IMR-90 (cell line): ENCODE data around the gene MCTP1. TPM values are rescaled to one million over a fixed set of nuclear protein-coding genes. Genes with fewer than 3 reads are reported as not detected.

Experiments
- ATAC-seq: fragments of 200-7000 bp; cut with Tn5 transposase; 2 replicates; pipeline ENCODE4 v1.9.1; 2020; ENCODE audit warnings: low read depth, mild to moderate bottlenecking, moderate library complexity
- BruUV-seq: library from RNA; stranded (reverse); fragments of 400-500 nt; replicated peaks from 2 replicates; lab custom pipeline; 2021; lab: Mats Ljungman, UMichigan
- CTCF ChIA-PET: fragments of 300-600 bp; formaldehyde crosslinking; extraction: SDS; loops from one replicate; lab custom pipeline; 2021; ENCODE audit warnings: antibody characterized with exemption; lab: Yijun Ruan, JAX
- POLR2A ChIA-PET: fragments of 300-600 bp; sonication (Branson Sonifier 250); formaldehyde crosslinking; loops from one replicate; lab custom pipeline; 2022; ENCODE audit warnings: antibody characterized with exemption; ENCODE audit not compliant: unreplicated experiment; lab: Charles Lee
- DNase-seq: peaks from one replicate; pipeline ENCODE4 v3.0.0; 2013
- H2AFZ ChIP-seq: replicated peaks from 2 replicates; pipeline ENCODE3; 2013; ENCODE audit warnings: low read length, mild to moderate bottlenecking; ENCODE audit not compliant: poor library complexity
- H2AK5ac ChIP-seq: 2 replicates; pipeline ENCODE4 v1.6.1; 2013; ENCODE audit warnings: low read depth, low read length, inconsistent platforms
- H2AK9ac ChIP-seq: replicated peaks from 2 replicates; pipeline ENCODE3; 2013; ENCODE audit warnings: mild to moderate bottlenecking, low read depth, low read length, moderate library complexity; ENCODE audit not compliant: poor library complexity
- H2BK120ac ChIP-seq: 2 replicates; pipeline ENCODE4 v1.6.1; 2013; ENCODE audit warnings: low read depth, low read length, inconsistent platforms
- H2BK15ac ChIP-seq: 3 replicates; pipeline ENCODE4 v1.6.1; 2013; ENCODE audit warnings: low read depth, low read length, inconsistent platforms
- H2BK20ac ChIP-seq: 2 replicates; pipeline ENCODE4 v1.6.1; 2013; ENCODE audit warnings: low read depth, mild to moderate bottlenecking, inconsistent platforms, low read length, moderate library complexity
- H2BK5ac ChIP-seq: 2 replicates; pipeline ENCODE4 v1.6.1; 2013; ENCODE audit warnings: mild to moderate bottlenecking, low read depth, low read length, inconsistent platforms; ENCODE audit not compliant: poor library complexity, severe bottlenecking
- H3K14ac ChIP-seq: replicated peaks from 2 replicates; pipeline ENCODE4 v1.6.1; 2013; ENCODE audit warnings: low read depth, low read length, inconsistent platforms
- H3K18ac ChIP-seq: 2 replicates; pipeline ENCODE4 v1.6.1; 2013; ENCODE audit warnings: low read depth, low read length, control low read depth
- H3K23ac ChIP-seq: 2 replicates; pipeline ENCODE4 v1.6.1; 2013; ENCODE audit warnings: low read depth, low read length, inconsistent platforms
- H3K27ac ChIP-seq: 2 replicates; pipeline ENCODE4 v1.5.1; 2013; ENCODE audit warnings: mild to moderate bottlenecking, control low read depth, low read length; ENCODE audit not compliant: insufficient read depth
- H3K27me3 ChIP-seq: 2 replicates; pipeline ENCODE4 v1.6.1; 2013; ENCODE audit warnings: low read length; ENCODE audit not compliant: control insufficient read depth, insufficient read depth
- H3K36me3 ChIP-seq: 2 replicates; pipeline ENCODE4 v1.6.1; 2013; ENCODE audit warnings: low read length, mixed read lengths; ENCODE audit not compliant: control insufficient read depth, insufficient read depth
- H3K4ac ChIP-seq: 2 replicates; pipeline ENCODE4 v1.6.1; 2013; ENCODE audit warnings: low read depth, low read length, inconsistent platforms
- H3K4me1 ChIP-seq: 2 replicates; pipeline ENCODE4 v1.6.1; 2013; ENCODE audit warnings: low read length, mixed read lengths; ENCODE audit not compliant: control insufficient read depth, insufficient read depth
- H3K4me2 ChIP-seq: 2 replicates; pipeline ENCODE4 v1.6.1; 2013; ENCODE audit warnings: low read depth, mild to moderate bottlenecking, control low read depth, low read length, moderate library complexity
- H3K4me3 ChIP-seq: 2 replicates; pipeline ENCODE4 v1.5.1; 2013; ENCODE audit warnings: low read depth, mild to moderate bottlenecking, control low read depth, low read length, moderate library complexity; ENCODE audit not compliant: insufficient read depth
- H3K56ac ChIP-seq: 2 replicates; pipeline ENCODE4 v1.6.1; 2013; ENCODE audit warnings: low read length, inconsistent platforms; ENCODE audit not compliant: insufficient read depth; ENCODE audit errors: extremely low read depth
- H3K79me1 ChIP-seq, 2 experiments: 2 replicates each; pipeline ENCODE4 v1.6.1; 2013; ENCODE audit warnings: low read length in 2 of 2, inconsistent platforms in 1 of 2, low read depth in 1 of 2
- H3K9ac ChIP-seq: 2 replicates; pipeline ENCODE4 v1.6.1; 2013; ENCODE audit warnings: low read depth, low read length, control low read depth
- H3K9me1 ChIP-seq: 2 replicates; pipeline ENCODE4 v1.6.1; 2013; ENCODE audit warnings: low read length, inconsistent platforms; ENCODE audit not compliant: insufficient read depth
- H3K9me3 ChIP-seq: 2 replicates; pipeline ENCODE4 v1.6.1; 2013; ENCODE audit warnings: low read length; ENCODE audit not compliant: control insufficient read depth, insufficient read depth
- H4K20me1 ChIP-seq: 2 replicates; pipeline ENCODE4 v1.6.1; 2013; ENCODE audit warnings: low read length, inconsistent platforms; ENCODE audit not compliant: insufficient read depth
- H4K5ac ChIP-seq: 2 replicates; pipeline ENCODE4 v1.6.1; 2013; ENCODE audit warnings: mild to moderate bottlenecking, low read depth, low read length, control low read depth
- H4K8ac ChIP-seq, 2 experiments: 2 replicates each; pipeline ENCODE4 v1.6.1; 2013; ENCODE audit warnings: low read depth in 2 of 2, low read length in 2 of 2, control low read depth in 1 of 2, inconsistent platforms in 1 of 2
- H4K91ac ChIP-seq: 2 replicates; pipeline ENCODE4 v1.6.1; 2013; ENCODE audit warnings: low read depth, low read length, inconsistent platforms; ENCODE audit not compliant: insufficient read depth
- MAFK ChIP-seq: IDR thresholded peaks from 2 replicates; pipeline ENCODE4 v1.6.1; 2012; ENCODE audit warnings: low read depth, low read length, improper control_type of control experiment
- WGBS, 2 experiments: methylation state at CpG; one replicate each; pipeline versions ENCODE4 v1.1.5 to v1.1.7; 2013; ENCODE audit warnings: missing lambda C conversion rate in 2 of 2; ENCODE audit not compliant: insufficient read length in 1 of 2; ENCODE audit errors: extremely low coverage in 2 of 2; 5-methylcytosine and 5-hydroxymethylcytosine counted together
- dilution Hi-C: fragments of 300-500 bp; cut with HindIII; formaldehyde crosslinking; loops from one replicate; pipeline ENCODE4 v1.14.3; 2018; ENCODE audit warnings: low sequenced_read_pairs; ENCODE audit not compliant: unreplicated experiment
- in situ Hi-C: fragments of 300-500 bp; cut with MboI; formaldehyde crosslinking; loops from 3 replicates; pipeline ENCODE4 v1.14.3; 2019; ENCODE audit warnings: low sequenced_read_pairs, inconsistent platforms, mixed read lengths
- intact Hi-C: fragments of 100-400 bp; cut with micrococcal nuclease; formaldehyde crosslinking; loops from 2 replicates; pipeline ENCODE4 v1.10.0; 2022
- polyA plus RNA-seq, 3 experiments: library from polyadenylated mRNA; depleted of rRNA; stranded (reverse); fragments of >200 nt; gene quantifications; 2 replicates each; pipeline ENCODE4 v1.2.3, GENCODE V29; 2012; ENCODE audit warnings: low replicate concordance in 1 of 3
- total RNA-seq: library from RNA; depleted of rRNA; stranded (reverse); fragments of >200 nt; gene quantifications from 2 replicates; pipeline ENCODE4 v1.2.3, GENCODE V29; 2012

The MCTP1 gene
- total and polyA plus RNA-seq, 2 of the 4 experiments (the other 2 are of a cell fraction) = 0.21 TPM; not detected in 1

DNA sequence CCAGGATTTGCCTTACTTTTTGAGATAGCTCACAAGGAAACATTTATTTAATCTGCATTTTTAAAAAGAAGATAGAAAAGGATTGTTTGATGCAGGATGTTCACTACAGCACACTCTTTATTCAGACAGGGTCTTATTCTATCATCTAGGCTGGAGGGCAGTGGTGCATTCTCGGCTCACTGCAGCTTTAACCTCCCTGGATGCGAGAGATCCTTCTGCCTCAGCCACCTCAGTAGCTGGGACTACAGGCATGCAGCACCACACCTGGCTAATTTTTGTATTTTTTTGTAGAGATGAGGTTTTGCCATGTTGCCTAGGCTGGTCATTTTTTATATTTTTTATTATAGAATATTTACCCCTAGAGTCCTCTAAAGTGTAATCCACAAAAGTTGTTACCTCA, 221.4 kb downstream of the MCTP1 start:
- H2BK120ac ChIP-seq = no peak overlapping the region
- H3K27ac ChIP-seq = no peak overlapping the region
- H4K20me1 ChIP-seq = no peaks in the 10 kb centered on the region
- no peak overlapping the region for H3K9ac ChIP-seq
- no peak overlapping the region for H3K4me2 ChIP-seq
- H2AFZ ChIP-seq = no peak overlapping the region
- H3K9me1 ChIP-seq = no peaks in the 10 kb centered on the region
- in situ Hi-C loops = no loop called here
- ChIA-PET CTCF (interaction anchor here (1.7 kb wide), 1 partner anchor 10 kb away, joined by 5 read pairs; no protein-coding TSS in a partner anchor), POLR2A (no interaction called here)
- H2BK5ac ChIP-seq = no peak overlapping the region
- no peak overlapping the region for H4K91ac ChIP-seq
- H4K8ac ChIP-seq = no peak overlapping the region
- no peaks in the 10 kb centered on the region for H3K27me3 ChIP-seq
- H3K79me1 ChIP-seq = no peaks in the 10 kb centered on the region
- no peak overlapping the region for H3K4ac ChIP-seq
- H3K4me1 ChIP-seq = no peaks in the 10 kb centered on the region
- no peak overlapping the region for H2BK20ac ChIP-seq
- no peak overlapping the region for H2AK5ac ChIP-seq
- dilution Hi-C loops = no loop called here
- WGBS, 2 experiments = no CpG with 5 or more reads among the region's 2 CpGs
- DNase-seq (no peak), ATAC-seq (no peak)
- no peak overlapping the region for H2AK9ac ChIP-seq
- H3K18ac ChIP-seq = no peak overlapping the region
- no peak overlapping the region for H3K56ac ChIP-seq
- H3K14ac ChIP-seq = no peak overlapping the region
- H3K36me3 ChIP-seq = no peaks in the 10 kb centered on the region
- H3K23ac ChIP-seq = no peak overlapping the region
- intact Hi-C loops = no loop called here
- no peak overlapping the region for H2BK15ac ChIP-seq
- TF ChIP-seq MAFK = no peak
- no TSS peak for BruUV-seq
- H3K4me3 ChIP-seq = no peak overlapping the region
- no peaks in the 10 kb centered on the region for H3K9me3 ChIP-seq
- H4K5ac ChIP-seq = no peak overlapping the region
